HEK293 (cell line): Measurements from ENCODE around the gene LRBA.

ENCODE experiments used
- CTCF ChIA-PET: fragments of 350-600 bp; formaldehyde crosslinking; extraction: SDS; loops from one replicate; lab custom pipeline; 2021; ENCODE audit warnings: antibody characterized with exemption; lab: Yijun Ruan, JAX
- POLR2A ChIA-PET: fragments of 300-600 bp; formaldehyde crosslinking; extraction: SDS; loops from one replicate; lab custom pipeline; 2020; ENCODE audit warnings: antibody characterized with exemption, inconsistent platforms; lab: Yijun Ruan, JAX
- H3K27ac ChIP-seq: fragments of 200-500 bp; sonication (Bioruptor generic); 2 replicates; pipeline ENCODE4 v1.5.1; 2014; ENCODE audit warnings: low read depth, low read length, control low read depth, inconsistent platforms; ENCODE audit errors: extremely low read depth
- H3K36me3 ChIP-seq, 2 experiments: fragments of 200-500 bp in 1 of 2; sonication (Bioruptor generic) in 1 of 2; 1 replicate in 1 of 2; 2 replicates in 1 of 2; pipeline ENCODE4 v1.5.1; 2014 to 2017; ENCODE audit warnings: inconsistent platforms in 2 of 2, low read length in 2 of 2; ENCODE audit not compliant: control insufficient read depth in 2 of 2, insufficient read depth in 1 of 2
- H3K4me1 ChIP-seq: fragments of 200-500 bp; sonication (Bioruptor generic); 2 replicates; pipeline ENCODE4 v1.5.1; 2014; ENCODE audit warnings: mild to moderate bottlenecking, low read length, inconsistent platforms; ENCODE audit not compliant: control insufficient read depth, insufficient read depth
- H3K4me3 ChIP-seq: 2 replicates; pipeline ENCODE4 v1.5.1; 2011; ENCODE audit warnings: low read depth, mild to moderate bottlenecking, control low read depth, low read length, moderate library complexity
- H3K9me3 ChIP-seq: fragments of 200-500 bp; sonication (Bioruptor generic); 2 replicates; pipeline ENCODE4 v1.5.1; 2014; ENCODE audit warnings: low read depth, low read length, inconsistent platforms; ENCODE audit not compliant: control insufficient read depth, insufficient read depth
- GLI2 ChIP-seq: fragments of 450-650 bp; formaldehyde crosslinking; IDR thresholded peaks from 2 replicates; pipeline ENCODE4; 2017; ENCODE audit warnings: missing biosample characterization, missing genetic modification characterization, low read depth, borderline replicate concordance
- KLF10 ChIP-seq: fragments of 450-650 bp; IDR thresholded peaks from 2 replicates; pipeline ENCODE4 v1.5.1; 2018; ENCODE audit warnings: missing biosample characterization, mild to moderate bottlenecking, missing genetic modification characterization
- PRDM2 ChIP-seq: fragments of 450-650 bp; formaldehyde crosslinking; IDR thresholded peaks from 2 replicates; pipeline ENCODE4 v1.5.1; 2016; ENCODE audit warnings: missing biosample characterization, missing genetic modification characterization, borderline replicate concordance
- ZBTB49 ChIP-seq: fragments of 450-650 bp; formaldehyde crosslinking; IDR thresholded peaks from 2 replicates; pipeline ENCODE4 v1.5.1; 2016; ENCODE audit warnings: missing biosample characterization, missing genetic modification characterization, low read depth
- ZBTB7A ChIP-seq: fragments of 450-650 bp; formaldehyde crosslinking; IDR thresholded peaks from 2 replicates; pipeline ENCODE4 v1.5.1; 2016; ENCODE audit warnings: low read depth, missing biosample characterization, missing genetic modification characterization
- ZFP3 ChIP-seq: fragments of 450-650 bp; formaldehyde crosslinking; IDR thresholded peaks from 2 replicates; pipeline ENCODE4 v1.5.1; 2016; ENCODE audit warnings: low read depth, missing biosample characterization, missing genetic modification characterization
- ZIC2 ChIP-seq: fragments of 450-650 bp; formaldehyde crosslinking; IDR thresholded peaks from 2 replicates; pipeline ENCODE4 v1.5.1; 2016; ENCODE audit warnings: missing biosample characterization, missing genetic modification characterization
- ZNF155 ChIP-seq: fragments of 450-650 bp; formaldehyde crosslinking; IDR thresholded peaks from 2 replicates; pipeline ENCODE4 v1.5.1; 2016; ENCODE audit warnings: missing biosample characterization, missing genetic modification characterization
- ZNF202 ChIP-seq: fragments of 450-650 bp; formaldehyde crosslinking; IDR thresholded peaks from 2 replicates; pipeline ENCODE4 v1.5.1; 2016; ENCODE audit warnings: missing biosample characterization, missing genetic modification characterization, borderline replicate concordance
- ZNF24 ChIP-seq: fragments of 450-650 bp; formaldehyde crosslinking; IDR thresholded peaks from 2 replicates; pipeline ENCODE4 v1.5.1; 2016; ENCODE audit warnings: missing biosample characterization, missing genetic modification characterization
- ZNF354C ChIP-seq: fragments of 450-650 bp; formaldehyde crosslinking; IDR thresholded peaks from 2 replicates; pipeline ENCODE4 v1.5.1; 2016; ENCODE audit warnings: missing biosample characterization, missing genetic modification characterization, low read depth, borderline replicate concordance
- ZNF394 ChIP-seq: fragments of 450-650 bp; formaldehyde crosslinking; IDR thresholded peaks from 2 replicates; pipeline ENCODE4 v1.5.1; 2016; ENCODE audit warnings: missing biosample characterization, missing genetic modification characterization, mild to moderate bottlenecking, moderate library complexity, borderline replicate concordance
- ZNF426 ChIP-seq: fragments of 450-650 bp; formaldehyde crosslinking; IDR thresholded peaks from 2 replicates; pipeline ENCODE4 v1.5.1; 2017; ENCODE audit warnings: missing biosample characterization, missing genetic modification characterization, mild to moderate bottlenecking, inconsistent platforms, moderate library complexity
- ZNF548 ChIP-seq: fragments of 450-650 bp; formaldehyde crosslinking; IDR thresholded peaks from 2 replicates; pipeline ENCODE4 v1.5.1; 2016; ENCODE audit warnings: missing biosample characterization, missing genetic modification characterization
- ZNF629 ChIP-seq: fragments of 450-650 bp; formaldehyde crosslinking; IDR thresholded peaks from 2 replicates; pipeline ENCODE4 v1.5.1; 2017; ENCODE audit warnings: missing biosample characterization, missing genetic modification characterization
- ZNF785 ChIP-seq: fragments of 450-650 bp; formaldehyde crosslinking; IDR thresholded peaks from 2 replicates; pipeline ENCODE4 v1.5.1; 2016; ENCODE audit warnings: missing biosample characterization, missing genetic modification characterization
- ZSCAN30 ChIP-seq: fragments of 450-650 bp; IDR thresholded peaks from 2 replicates; pipeline ENCODE4 v1.5.1; 2018; ENCODE audit warnings: missing biosample characterization, mild to moderate bottlenecking, missing genetic modification characterization, moderate library complexity
- TF ChIP-seq, protein P1 (sequence below): fragments of 450-650 bp; formaldehyde crosslinking; optimal IDR thresholded peaks from 2 replicates; pipeline ENCODE3; 2016; ENCODE audit warnings: missing biosample characterization, mild to moderate bottlenecking, missing genetic modification characterization
- TF ChIP-seq, protein P2 (sequence below): fragments of 450-650 bp; formaldehyde crosslinking; IDR thresholded peaks from 2 replicates; pipeline ENCODE4 v1.5.1; 2017; ENCODE audit warnings: missing biosample characterization, missing genetic modification characterization
- TF ChIP-seq, protein P3 (sequence below): fragments of 450-650 bp; formaldehyde crosslinking; IDR thresholded peaks from 2 replicates; pipeline ENCODE4 v1.5.1; 2016; ENCODE audit warnings: missing biosample characterization, missing genetic modification characterization

The LRBA gene

DNA sequence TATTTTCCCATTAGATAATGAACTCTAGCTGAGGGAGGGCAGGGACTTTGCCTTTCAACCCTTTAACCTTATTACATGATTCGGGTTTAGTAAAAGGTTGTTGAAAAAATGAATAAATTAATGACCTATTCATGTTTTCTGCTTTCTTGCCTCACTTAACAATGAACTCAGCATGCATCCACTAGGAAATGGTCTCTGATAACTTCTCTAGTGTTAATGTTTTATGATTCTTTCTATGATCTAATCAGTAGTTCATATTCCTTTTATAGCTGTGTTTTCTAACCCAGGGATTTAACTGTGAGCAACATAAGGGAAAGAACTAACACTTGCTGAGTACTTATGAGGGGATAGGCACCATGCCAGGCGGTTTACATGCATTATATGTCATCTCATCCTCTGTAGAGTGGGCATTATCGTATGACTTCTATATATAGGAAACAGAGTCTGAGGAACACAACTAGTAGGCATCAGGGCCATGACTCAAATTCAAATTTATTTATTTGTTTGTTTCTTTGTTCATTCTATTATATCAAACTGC is 669.8 kb downstream of the LRBA start (continued):
- TF ChIP-seq PRDM2 (tag by site-specific recombination) = no peak
- TF ChIP-seq ZBTB49 = no peak
- no peak for TF ChIP-seq ZBTB7A (tag by site-specific recombination)
- TF ChIP-seq ZNF24 = no peak
- TF ChIP-seq, protein P1, sequence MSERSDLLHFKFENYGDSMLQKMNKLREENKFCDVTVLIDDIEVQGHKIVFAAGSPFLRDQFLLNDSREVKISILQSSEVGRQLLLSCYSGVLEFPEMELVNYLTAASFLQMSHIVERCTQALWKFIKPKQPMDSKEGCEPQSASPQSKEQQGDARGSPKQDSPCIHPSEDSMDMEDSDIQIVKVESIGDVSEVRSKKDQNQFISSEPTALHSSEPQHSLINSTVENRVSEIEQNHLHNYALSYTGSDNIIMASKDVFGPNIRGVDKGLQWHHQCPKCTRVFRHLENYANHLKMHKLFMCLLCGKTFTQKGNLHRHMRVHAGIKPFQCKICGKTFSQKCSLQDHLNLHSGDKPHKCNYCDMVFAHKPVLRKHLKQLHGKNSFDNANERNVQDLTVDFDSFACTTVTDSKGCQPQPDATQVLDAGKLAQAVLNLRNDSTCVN (tag by site-specific recombination) = no peak
- TF ChIP-seq ZNF354C = no peak
- peak; percentile 41; the same call in 1 of the 2 replicates for TF ChIP-seq ZNF629 (tag by site-specific recombination)
- no peak for TF ChIP-seq ZNF785 (tag by site-specific recombination)
- no peak for TF ChIP-seq KLF10 (tag by site-specific recombination)
- TF ChIP-seq, protein P2, sequence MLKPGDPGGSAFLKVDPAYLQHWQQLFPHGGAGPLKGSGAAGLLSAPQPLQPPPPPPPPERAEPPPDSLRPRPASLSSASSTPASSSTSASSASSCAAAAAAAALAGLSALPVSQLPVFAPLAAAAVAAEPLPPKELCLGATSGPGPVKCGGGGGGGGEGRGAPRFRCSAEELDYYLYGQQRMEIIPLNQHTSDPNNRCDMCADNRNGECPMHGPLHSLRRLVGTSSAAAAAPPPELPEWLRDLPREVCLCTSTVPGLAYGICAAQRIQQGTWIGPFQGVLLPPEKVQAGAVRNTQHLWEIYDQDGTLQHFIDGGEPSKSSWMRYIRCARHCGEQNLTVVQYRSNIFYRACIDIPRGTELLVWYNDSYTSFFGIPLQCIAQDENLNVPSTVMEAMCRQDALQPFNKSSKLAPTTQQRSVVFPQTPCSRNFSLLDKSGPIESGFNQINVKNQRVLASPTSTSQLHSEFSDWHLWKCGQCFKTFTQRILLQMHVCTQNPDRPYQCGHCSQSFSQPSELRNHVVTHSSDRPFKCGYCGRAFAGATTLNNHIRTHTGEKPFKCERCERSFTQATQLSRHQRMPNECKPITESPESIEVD (tag by site-specific recombination) = peak; percentile 78
- TF ChIP-seq ZIC2 (tag by site-specific recombination) = no peak; the same call in 1 of the 2 replicates
- TF ChIP-seq GLI2 (tag by site-specific recombination) = no peak

DNA sequence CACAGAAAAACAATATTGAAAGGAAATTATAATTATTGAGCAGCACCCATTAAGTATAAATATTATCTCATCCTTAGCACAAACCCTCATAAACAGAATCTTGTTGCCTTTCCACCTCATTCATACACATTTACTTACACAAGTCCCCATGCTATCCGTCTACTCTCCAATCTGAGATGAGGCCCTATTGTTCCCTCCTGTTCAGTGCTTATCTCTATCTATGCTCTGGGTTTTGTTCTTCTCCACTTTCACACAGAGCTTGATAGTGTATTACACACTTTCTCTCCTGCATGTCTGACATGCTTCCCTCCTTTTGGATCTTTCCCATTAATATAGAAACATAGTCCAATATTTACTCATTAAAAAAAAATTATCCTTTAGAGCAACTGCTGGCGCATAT is 671.3 kb downstream of the LRBA start:
- Histone ChIP-seq H3K27ac (no peak overlapping the region), H3K36me3 (no peaks in the 10 kb centered on the region; a peak in 1 of 3 replicates), H3K4me3 (no peak overlapping the region), H3K9me3 (no peaks in the 10 kb centered on the region), H3K4me1 (peaks cover 3% of the 10 kb centered on the region; the same call in 1 of the 2 replicates)
- ChIA-PET CTCF (no interaction called here), POLR2A (no interaction called here)
- TF ChIP-seq ZNF394 (tag by site-specific recombination) (no peak), ZNF426 (no peak), ZFP3 (no peak), ZNF155 (no peak), ZSCAN30 (tag by site-specific recombination) (no peak), ZNF202 (tag by site-specific recombination) (no peak), ZNF548 (tag by site-specific recombination) (no peak)
- TF ChIP-seq, protein P3, sequence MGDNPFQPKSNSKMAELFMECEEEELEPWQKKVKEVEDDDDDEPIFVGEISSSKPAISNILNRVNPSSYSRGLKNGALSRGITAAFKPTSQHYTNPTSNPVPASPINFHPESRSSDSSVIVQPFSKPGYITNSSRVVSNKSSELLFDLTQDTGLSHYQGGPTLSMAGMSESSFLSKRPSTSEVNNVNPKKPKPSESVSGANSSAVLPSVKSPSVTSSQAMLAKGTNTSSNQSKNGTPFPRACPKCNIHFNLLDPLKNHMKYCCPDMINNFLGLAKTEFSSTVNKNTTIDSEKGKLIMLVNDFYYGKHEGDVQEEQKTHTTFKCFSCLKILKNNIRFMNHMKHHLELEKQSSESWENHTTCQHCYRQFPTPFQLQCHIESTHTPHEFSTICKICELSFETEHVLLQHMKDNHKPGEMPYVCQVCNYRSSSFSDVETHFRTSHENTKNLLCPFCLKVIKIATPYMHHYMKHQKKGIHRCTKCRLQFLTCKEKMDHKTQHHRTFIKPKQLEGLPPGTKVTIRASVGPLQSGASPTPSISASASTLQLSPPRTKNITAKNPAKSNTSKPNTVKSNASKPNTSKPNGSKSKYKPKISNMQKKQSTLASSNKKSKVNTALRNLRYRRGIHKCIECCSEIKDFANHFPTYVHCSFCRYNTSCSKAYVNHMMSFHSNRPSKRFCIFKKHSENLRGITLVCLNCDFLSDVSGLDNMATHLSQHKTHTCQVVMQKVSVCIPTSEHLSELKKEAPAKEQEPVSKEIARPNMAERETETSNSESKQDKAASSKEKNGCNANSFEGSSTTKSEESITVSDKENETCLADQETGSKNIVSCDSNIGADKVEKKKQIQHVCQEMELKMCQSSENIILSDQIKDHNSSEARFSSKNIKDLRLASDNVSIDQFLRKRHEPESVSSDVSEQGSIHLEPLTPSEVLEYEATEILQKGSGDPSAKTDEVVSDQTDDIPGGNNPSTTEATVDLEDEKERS (tag by site-specific recombination) = no peak
